Suppressor macrophage treated with lipopolysaccharide for 1 hour (primary cell): ENCODE measurements around the gene STAP2.
"Not testable (repeated sequence)": the region's sequence is repeated elsewhere in the genome, so short reads cannot be mapped to it uniquely, and the experiment has no call there.

Experiments used
- DNase-seq, 3 donors: peaks; one replicate each; pipeline ENCODE4 v3.0.0-alpha.2; 2020 to 2022

STAP2 gene

GRCh38 chr19:4297901-4298809 lies 40.5 kb downstream of the STAP2 start:
- DNase-seq: no peak

- no peak for DNase-seq
These were observed 42.5 kb downstream of the STAP2 start for GRCh38 chr19:4295972-4296771.

- no peak for DNase-seq
These were observed 44.2 kb downstream of the STAP2 start for GRCh38 chr19:4294389-4294788.

GRCh38 chr19:4292515-4292914 lies 46.1 kb downstream of the STAP2 start:
- DNase-seq: no peak

GRCh38 chr19:4291184-4291732 lies 47.4 kb downstream of the STAP2 start:
- no peak for DNase-seq

- no peak for DNase-seq
These were observed 50.4 kb downstream of the STAP2 start for GRCh38 chr19:4288091-4288777.

- DNase-seq: not testable (repeated sequence)
These were observed 52.5 kb downstream of the STAP2 start for GRCh38 chr19:4286141-4286540.

- DNase-seq: peak in 1 of 3 donors; percentile 15
These were observed 53.7 kb downstream of the STAP2 start for GRCh38 chr19:4284974-4285373.

- peak; percentile 15 to 34 (median 21) for DNase-seq
These were observed 54.3 kb downstream of the STAP2 start for GRCh38 chr19:4284176-4284958.

- DNase-seq: peak in 1 of 3 donors; percentile 15
These were observed 58.9 kb downstream of the STAP2 start for GRCh38 chr19:4279530-4280422.

- DNase-seq: no peak
These were observed 59.4 kb downstream of the STAP2 start for GRCh38 chr19:4279267-4279529.

- peak in 1 of 3 donors; percentile 14 for DNase-seq
These were observed 60.0 kb downstream of the STAP2 start, which contains the start of gene SHD for GRCh38 chr19:4278419-4279266. SHD (plus strand) TSS chr19:4279266; CDS start chr19:4280064, 798 bp downstream.

- peak in 1 of 3 donors; percentile 16 for DNase-seq
These were observed 60.6 kb downstream of the STAP2 start for GRCh38 chr19:4278010-4278409.

- DNase-seq: no peak
These were observed 61.4 kb downstream of the STAP2 start for GRCh38 chr19:4277191-4277696.

GRCh38 chr19:4274321-4274686 lies 64.3 kb downstream of the STAP2 start:
- not testable (repeated sequence) for DNase-seq
